NB4 (cell line): ENCODE measurements around the gene LRP4.

Experiments
- DNase-seq: peaks from one replicate; pipeline ENCODE4 v3.0.0; 2010; ENCODE audit warnings: low read depth
- H3K4me3 ChIP-seq: one replicate; pipeline ENCODE4 v1.5.1; 2011; ENCODE audit warnings: mild to moderate bottlenecking, low read depth, low read length, moderate library complexity
- CTCF ChIP-seq: IDR thresholded peaks from one replicate; pipeline ENCODE4 v1.5.1; 2012; ENCODE audit warnings: low read depth, low read length
- MAX ChIP-seq: IDR thresholded peaks from 2 replicates; pipeline ENCODE4 v1.6.1; 2011; ENCODE audit warnings: low read depth, low read length
- MYC ChIP-seq: IDR thresholded peaks from 2 replicates; pipeline ENCODE4 v1.6.1; 2011; ENCODE audit warnings: low read depth, low read length
- POLR2A ChIP-seq: IDR thresholded peaks from 2 replicates; pipeline ENCODE4 v1.6.1; 2011; ENCODE audit warnings: mild to moderate bottlenecking; ENCODE audit not compliant: insufficient read length; ENCODE audit errors: extremely low read depth

LRP4 gene

GRCh38 chr11:46958777-46959176, 40.4 kb upstream of the LRP4 start:
- no peak for TF ChIP-seq CTCF
- TF ChIP-seq MAX: no peak
- no peak for TF ChIP-seq POLR2A
- TF ChIP-seq MYC: no peak
- no peak for DNase-seq

DNA sequence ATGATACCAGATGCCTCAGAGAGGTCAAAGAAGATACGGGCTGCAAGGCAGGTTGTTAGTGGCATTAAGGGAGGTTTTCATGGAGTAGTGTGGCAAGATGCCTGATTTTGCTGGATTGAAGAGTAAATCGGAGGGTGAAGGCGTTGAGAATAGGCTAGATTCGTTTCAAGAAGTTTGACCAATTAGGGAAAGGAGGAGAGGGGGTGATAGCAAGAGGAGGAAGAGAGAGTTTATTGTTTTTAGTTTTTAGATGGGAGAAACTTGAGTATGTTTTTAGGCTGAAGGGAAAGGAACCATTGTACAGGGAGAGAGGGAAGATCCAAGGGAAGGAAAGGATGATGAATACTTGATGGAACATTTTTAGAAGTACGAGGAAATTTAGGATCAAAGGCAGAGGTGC, 34.7 kb upstream of the LRP4 start:
- DNase-seq: no peak
- H3K4me3 ChIP-seq: no peak overlapping the region
- TF ChIP-seq MAX (no peak), MYC (no peak), POLR2A (no peak), CTCF (no peak)

More at GRCh38 chr11:46958777-46959176, 40.4 kb upstream of the LRP4 start:
- no peak overlapping the region for H3K4me3 ChIP-seq

- TF ChIP-seq MAX (no peak), POLR2A (no peak), CTCF (no peak), MYC (no peak)
- H3K4me3 ChIP-seq: no peak overlapping the region
- no peak for DNase-seq
Observed at GRCh38 chr11:46952553-46952952, 34.2 kb upstream of the LRP4 start.

DNA sequence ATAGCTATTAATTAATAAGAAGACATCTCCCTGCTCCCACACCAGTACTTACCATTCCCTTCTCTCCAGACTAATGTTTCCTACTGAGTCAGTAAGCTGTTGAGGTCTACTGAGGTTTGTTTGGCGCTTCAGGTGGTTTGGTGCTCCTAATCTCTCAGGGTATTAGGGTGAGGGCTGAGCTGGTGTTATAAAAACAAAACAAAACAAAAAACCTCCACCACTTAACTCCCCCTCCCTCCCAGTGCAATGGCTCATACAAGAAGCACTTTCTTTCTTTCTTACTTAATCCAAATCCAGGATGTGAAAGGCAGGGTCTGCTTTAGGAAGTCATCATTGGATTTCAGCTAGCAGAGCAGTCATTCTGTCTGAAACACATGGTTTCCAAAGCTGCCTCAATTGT, 33.5 kb upstream of the LRP4 start:
- TF ChIP-seq MAX: no peak
- TF ChIP-seq MYC: no peak
- no peak for TF ChIP-seq CTCF
- TF ChIP-seq POLR2A: no peak
- no peak overlapping the region for H3K4me3 ChIP-seq
- no peak for DNase-seq

DNA sequence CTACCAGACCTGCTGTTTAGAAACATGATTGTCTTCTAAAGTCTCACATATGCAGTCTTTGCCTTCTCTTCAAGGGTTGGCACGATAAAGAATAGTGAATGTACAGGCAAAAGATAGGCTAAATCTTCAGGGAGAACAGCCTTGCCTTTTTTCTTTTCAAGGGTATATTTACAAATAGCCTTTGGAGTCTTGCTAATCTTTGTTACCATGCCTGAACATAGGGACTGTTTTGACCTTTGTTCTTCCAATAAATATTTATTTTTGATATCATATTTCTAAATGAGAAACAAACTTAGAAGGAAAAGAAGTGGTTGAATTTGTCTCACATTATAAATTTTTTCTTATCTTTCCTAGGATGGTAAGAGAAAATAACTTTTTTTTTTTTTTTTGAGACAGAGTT, 30.9 kb upstream of the LRP4 start:
- no peak overlapping the region for H3K4me3 ChIP-seq
- TF ChIP-seq MAX (no peak), CTCF (no peak), POLR2A (no peak), MYC (no peak)
- no peak for DNase-seq
